ENCODE measurements around the gene NPTX1. TPM values are rescaled to one million over a fixed set of nuclear protein-coding genes. Genes with fewer than 3 reads are reported as not detected.

Gene NPTX1
- total RNA-seq: 1.3 and 2.2 TPM in 2 replicates

GRCh38 chr17:80475910-80476876 is at the start of gene NPTX1:
Gene NPTX1, minus strand, starts transcription at chr17:80476607. Its CDS starts 161 bp downstream, at chr17:80476446.
- TF ChIP-seq CTCF (IDR thresholded peaks at IDR 0.05; ENCODE audit: insufficient read depth, low read depth, low read length): no peak
- no peak for DNase-seq (ENCODE audit: low read depth)
- no peak within 1 kb of the TSS for H3K4me3 ChIP-seq (ENCODE audit: low read depth, low read length)

GRCh38 chr17:80523956-80524712 is 47.7 kb upstream of the NPTX1 start:
- H3K4me3 ChIP-seq (ENCODE audit: low read depth, low read length): no peak overlapping the region
- peak; percentile 45 for DNase-seq (ENCODE audit: low read depth)
- no peak for TF ChIP-seq CTCF (IDR thresholded peaks at IDR 0.05; ENCODE audit: insufficient read depth, low read depth, low read length)

- no peak for DNase-seq (ENCODE audit: low read depth)
- no peak overlapping the region for H3K4me3 ChIP-seq (ENCODE audit: low read depth, low read length)
- TF ChIP-seq CTCF (IDR thresholded peaks at IDR 0.05; ENCODE audit: insufficient read depth, low read depth, low read length): no peak
These were observed 46.8 kb upstream of the NPTX1 start for GRCh38 chr17:80523054-80523744.

- no peak for DNase-seq (ENCODE audit: low read depth)
- no peak for TF ChIP-seq CTCF (IDR thresholded peaks at IDR 0.05; ENCODE audit: insufficient read depth, low read depth, low read length)
- no peak overlapping the region for H3K4me3 ChIP-seq (ENCODE audit: low read depth, low read length)
These were observed 44.5 kb upstream of the NPTX1 start for GRCh38 chr17:80520810-80521455.

GRCh38 chr17:80519091-80519781 is 42.8 kb upstream of the NPTX1 start:
- H3K4me3 ChIP-seq (ENCODE audit: low read depth, low read length): no peak overlapping the region
- no peak for DNase-seq (ENCODE audit: low read depth)
- TF ChIP-seq CTCF (IDR thresholded peaks at IDR 0.05; ENCODE audit: insufficient read depth, low read depth, low read length): no peak

All from fibroblast of villous mesenchyme (primary cell).